CD4-positive, CD25-positive, alpha-beta regulatory T cell (primary cell): ENCODE results near the gene RNF13. TPM values are rescaled to one million over a fixed set of nuclear protein-coding genes. Genes with fewer than 3 reads are reported as not detected.

Experiments used
- ATAC-seq, 2 donors: fragments of 150-1000 bp; cut with Tn5 transposase; one replicate each; pipeline ENCODE4 v1.10.0; 2021; ENCODE audit warnings: low read depth in 2 of 2, moderate number of reproducible peaks in 2 of 2, moderate library complexity in 1 of 2
- DNase-seq, 3 donors: peaks; one replicate each; pipeline versions ENCODE4 v3.0.0 to v3.0.0-alpha.2; 2012 to 2022; ENCODE audit warnings: mixed read lengths in 1 of 3
- H3K27ac ChIP-seq: one replicate; pipeline ENCODE4 v1.7.0; 2013; ENCODE audit warnings: mild to moderate bottlenecking, low read length; ENCODE audit not compliant: insufficient read depth, poor library complexity, severe bottlenecking
- H3K27me3 ChIP-seq: one replicate; pipeline ENCODE4 v1.7.0; 2013; ENCODE audit warnings: low read length; ENCODE audit not compliant: control insufficient read depth, insufficient read depth
- H3K36me3 ChIP-seq: one replicate; pipeline ENCODE4 v1.7.0; 2013; ENCODE audit warnings: mild to moderate bottlenecking, low read length, moderate library complexity; ENCODE audit not compliant: control insufficient read depth, insufficient read depth
- H3K4me1 ChIP-seq: 2 replicates; pipeline ENCODE4 v1.7.0; 2013; ENCODE audit warnings: mild to moderate bottlenecking, low read length; ENCODE audit not compliant: insufficient read depth, control insufficient read depth, poor library complexity, severe bottlenecking
- H3K4me3 ChIP-seq: one replicate; pipeline ENCODE4 v1.7.0; 2013; ENCODE audit warnings: low read depth, mild to moderate bottlenecking, low read length, moderate library complexity
- H3K9me3 ChIP-seq, 2 experiments: 1 replicate in 1 of 2; 2 replicates in 1 of 2; pipeline ENCODE4 v1.7.0; 2013; ENCODE audit warnings: low read length in 2 of 2, mild to moderate bottlenecking in 1 of 2, moderate library complexity in 1 of 2; ENCODE audit not compliant: control insufficient read depth in 2 of 2
- H3K27ac Mint-ChIP-seq, 3 donors: one replicate each; pipeline ENCODE4 v1.8.0; 2020 to 2022; ENCODE audit warnings: mild to moderate bottlenecking in 3 of 3, mixed read lengths in 3 of 3, moderate library complexity in 2 of 3
- H3K27me3 Mint-ChIP-seq: one replicate; pipeline ENCODE4 v1.8.0; 2022; ENCODE audit warnings: mild to moderate bottlenecking, mixed read lengths
- H3K36me3 Mint-ChIP-seq: one replicate; pipeline ENCODE4 v1.8.0; 2020; ENCODE audit warnings: mixed read lengths
- H3K4me1 Mint-ChIP-seq, 4 donors: one replicate each; pipeline ENCODE4 v1.8.0; 2020 to 2022; ENCODE audit warnings: mixed read lengths in 4 of 4, mild to moderate bottlenecking in 1 of 4
- H3K4me3 Mint-ChIP-seq, 4 donors: one replicate each; pipeline ENCODE4 v1.8.0; 2020 to 2022; ENCODE audit warnings: mild to moderate bottlenecking in 4 of 4, mixed read lengths in 4 of 4, moderate library complexity in 3 of 4
- H3K9me3 Mint-ChIP-seq, 7 donors: one replicate each; pipeline ENCODE4 v1.8.0; 2020 to 2022; ENCODE audit warnings: mixed read lengths in 7 of 7, mild to moderate bottlenecking in 3 of 7, moderate library complexity in 2 of 7
- polyA plus RNA-seq, 4 donors: library from polyadenylated mRNA; unstranded; fragments of 300-500 nt; fragmentation: Illumina TruSeq; gene quantifications; one replicate each; pipeline ENCODE4 v1.2.3, GENCODE V29; 2021
- total RNA-seq: library from RNA; stranded (reverse); gene quantifications from one replicate; pipeline ENCODE4 v1.2.3, GENCODE V29; 2022

The RNF13 gene
- total and polyA plus RNA-seq, 5 donors from 2014 or later = 44.0 to 156 (median 136) TPM

DNA sequence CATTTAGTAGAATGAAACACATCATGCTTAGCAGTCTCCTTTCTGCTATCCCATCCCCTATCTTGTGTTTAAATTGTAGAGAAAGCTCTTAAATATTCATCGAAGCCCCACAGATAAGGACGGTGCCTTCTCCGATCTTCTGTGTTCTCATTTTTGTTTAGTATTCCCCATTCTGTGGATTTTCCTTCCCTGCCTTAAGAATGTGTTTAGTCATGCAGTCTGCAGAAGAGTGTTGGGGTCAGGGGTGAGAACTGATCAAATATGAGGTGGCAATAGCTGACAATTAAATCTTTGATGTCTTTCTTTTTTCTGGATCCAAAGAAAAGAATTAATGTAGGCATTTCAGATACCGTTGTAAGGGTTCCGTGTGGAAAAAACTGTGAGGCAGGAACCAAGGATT lies 11.4 kb upstream of the RNF13 start:
- H3K9me3 ChIP-seq = no peaks in the 10 kb centered on the region
- H3K9me3 Mint-ChIP-seq = peaks cover 0 to 4% (median 0%) of the 10 kb centered on the region in 7 donors
- H3K27me3 ChIP-seq = peaks cover 5% of the 10 kb centered on the region
- no peaks in the 10 kb centered on the region for H3K4me1 ChIP-seq
- no peaks in the 10 kb centered on the region for H3K36me3 Mint-ChIP-seq
- ATAC-seq (no peak), DNase-seq (no peak)
- no peak overlapping the region for H3K27ac ChIP-seq
- peaks cover 0 to 4% (median 0%) of the 10 kb centered on the region in 4 donors for H3K4me1 Mint-ChIP-seq
- no peak overlapping the region for H3K27ac Mint-ChIP-seq
- H3K27me3 Mint-ChIP-seq = peaks cover 50% of the 10 kb centered on the region
- no peak overlapping the region for H3K4me3 ChIP-seq
- H3K36me3 ChIP-seq = no peaks in the 10 kb centered on the region
- no peak overlapping the region for H3K4me3 Mint-ChIP-seq

DNA sequence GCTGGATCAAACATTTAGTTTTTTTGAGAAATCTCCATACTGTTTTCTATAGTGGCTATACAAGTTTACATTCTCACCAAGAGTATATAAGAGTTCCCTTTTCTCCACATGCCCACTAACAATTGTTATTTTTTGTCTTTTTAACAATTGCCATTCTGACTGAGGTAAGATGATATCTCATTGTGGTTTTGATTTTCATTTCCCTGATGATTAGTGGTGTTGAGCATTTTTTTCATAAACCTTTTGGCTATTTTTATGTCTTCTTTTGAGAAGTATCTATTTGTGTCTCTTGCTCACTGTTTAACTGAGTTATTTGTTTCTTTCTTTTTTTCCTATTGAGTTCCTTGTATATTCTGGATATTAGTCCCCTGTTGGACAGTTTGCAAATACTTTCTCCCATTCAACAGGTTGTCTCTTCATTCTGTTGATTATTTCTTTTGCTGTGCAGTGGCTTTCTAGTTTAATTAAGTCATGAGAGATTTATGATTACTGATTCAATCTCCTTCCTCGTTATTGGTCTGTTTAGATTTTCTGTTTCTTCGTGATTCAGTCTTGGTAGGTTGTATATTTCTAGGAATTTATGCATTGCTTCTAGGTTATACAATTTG lies 6.7 kb upstream of the RNF13 start:
- Histone ChIP-seq H3K27ac (no peak overlapping the region), H3K9me3 (no peaks in the 10 kb centered on the region), H3K27me3 (peaks cover 11% of the 10 kb centered on the region), H3K36me3 (no peaks in the 10 kb centered on the region), H3K4me1 (no peaks in the 10 kb centered on the region), H3K4me3 (no peak overlapping the region)
- ATAC-seq (no peak), DNase-seq (no peak)
- Mint-ChIP-seq H3K4me3 (no peak overlapping the region), H3K27ac (no peak overlapping the region), H3K4me1 (peaks cover 0 to 5% (median 3%) of the 10 kb centered on the region in 4 donors), H3K27me3 (peaks cover 41% of the 10 kb centered on the region), H3K9me3 (peaks cover 0 to 2% (median 0%) of the 10 kb centered on the region in 7 donors), H3K36me3 (no peaks in the 10 kb centered on the region)

GRCh38 chr3:149808209-149808829 lies 4.7 kb upstream of the RNF13 start:
- Histone ChIP-seq H3K9me3 (no peaks in the 10 kb centered on the region), H3K27me3 (peaks cover 11% of the 10 kb centered on the region), H3K4me3 (no peak overlapping the region), H3K36me3 (no peaks in the 10 kb centered on the region), H3K27ac (no peak overlapping the region), H3K4me1 (peaks cover 7% of the 10 kb centered on the region)
- Mint-ChIP-seq H3K27ac (peak overlapping the region in 1 of 3 donors; percentile 21), H3K4me3 (no peak overlapping the region), H3K36me3 (no peaks in the 10 kb centered on the region), H3K4me1 (peaks cover 6 to 12% (median 10%) of the 10 kb centered on the region in 4 donors), H3K27me3 (peaks cover 31% of the 10 kb centered on the region), H3K9me3 (peaks cover 0 to 2% (median 0%) of the 10 kb centered on the region in 7 donors)
- ATAC-seq (no peak), DNase-seq (peak; percentile 35 to 62 (median 36))

GRCh38 chr3:149809699-149810098 lies 3.3 kb upstream of the RNF13 start:
- ATAC-seq (no peak), DNase-seq (no peak)
- H3K36me3 Mint-ChIP-seq = no peaks in the 10 kb centered on the region
- no peak overlapping the region for H3K4me3 Mint-ChIP-seq
- H3K9me3 Mint-ChIP-seq = peaks cover 0 to 2% (median 0%) of the 10 kb centered on the region in 7 donors
- H3K36me3 ChIP-seq = no peaks in the 10 kb centered on the region
- H3K27me3 ChIP-seq = peaks cover 11% of the 10 kb centered on the region
- no peak overlapping the region for H3K27ac ChIP-seq
- H3K4me1 Mint-ChIP-seq = peaks cover 16 to 23% (median 20%) of the 10 kb centered on the region in 4 donors
- H3K27me3 Mint-ChIP-seq = peaks cover 31% of the 10 kb centered on the region
- H3K27ac Mint-ChIP-seq = no peak overlapping the region
- H3K9me3 ChIP-seq = no peaks in the 10 kb centered on the region
- no peak overlapping the region for H3K4me3 ChIP-seq
- peaks cover 21% of the 10 kb centered on the region for H3K4me1 ChIP-seq

GRCh38 chr3:149810846-149811245 lies 2.2 kb upstream of the RNF13 start:
- H3K9me3 ChIP-seq = no peaks in the 10 kb centered on the region
- no peak overlapping the region for H3K27ac Mint-ChIP-seq
- peaks cover 9% of the 10 kb centered on the region for H3K27me3 ChIP-seq
- H3K4me3 Mint-ChIP-seq = peak overlapping the region in 2 of 4 donors; percentile 21 to 53
- H3K4me1 ChIP-seq = peaks cover 27% of the 10 kb centered on the region
- H3K36me3 ChIP-seq = no peaks in the 10 kb centered on the region
- H3K36me3 Mint-ChIP-seq = no peaks in the 10 kb centered on the region
- H3K27ac ChIP-seq = no peak overlapping the region
- H3K27me3 Mint-ChIP-seq = peaks cover 23% of the 10 kb centered on the region
- H3K9me3 Mint-ChIP-seq = no peaks in the 10 kb centered on the region
- peaks cover 27 to 34% (median 30%) of the 10 kb centered on the region in 4 donors for H3K4me1 Mint-ChIP-seq
- ATAC-seq = no peak
- no peak for DNase-seq
- H3K4me3 ChIP-seq = no peak overlapping the region

GRCh38 chr3:149812165-149812605 lies 830 bp upstream of the RNF13 start:
- no peaks in the 10 kb centered on the region for H3K36me3 ChIP-seq
- peaks cover 13% of the 10 kb centered on the region for H3K27me3 Mint-ChIP-seq
- peak overlapping the region; percentile 97 to 99 (median 99) for H3K27ac Mint-ChIP-seq
- H3K9me3 Mint-ChIP-seq = no peaks in the 10 kb centered on the region
- H3K4me1 ChIP-seq = peaks cover 34% of the 10 kb centered on the region
- no peaks in the 10 kb centered on the region for H3K36me3 Mint-ChIP-seq
- ATAC-seq = no peak
- no peaks in the 10 kb centered on the region for H3K9me3 ChIP-seq
- peak overlapping the region; percentile 93 for H3K27ac ChIP-seq
- peaks cover 37 to 45% (median 42%) of the 10 kb centered on the region in 4 donors for H3K4me1 Mint-ChIP-seq
- H3K4me3 ChIP-seq = peak overlapping the region; percentile 96
- peaks cover 9% of the 10 kb centered on the region for H3K27me3 ChIP-seq
- peak overlapping the region; percentile 96 to 100 (median 99) for H3K4me3 Mint-ChIP-seq
- peak in 1 of 3 donors; percentile 9 for DNase-seq

DNA sequence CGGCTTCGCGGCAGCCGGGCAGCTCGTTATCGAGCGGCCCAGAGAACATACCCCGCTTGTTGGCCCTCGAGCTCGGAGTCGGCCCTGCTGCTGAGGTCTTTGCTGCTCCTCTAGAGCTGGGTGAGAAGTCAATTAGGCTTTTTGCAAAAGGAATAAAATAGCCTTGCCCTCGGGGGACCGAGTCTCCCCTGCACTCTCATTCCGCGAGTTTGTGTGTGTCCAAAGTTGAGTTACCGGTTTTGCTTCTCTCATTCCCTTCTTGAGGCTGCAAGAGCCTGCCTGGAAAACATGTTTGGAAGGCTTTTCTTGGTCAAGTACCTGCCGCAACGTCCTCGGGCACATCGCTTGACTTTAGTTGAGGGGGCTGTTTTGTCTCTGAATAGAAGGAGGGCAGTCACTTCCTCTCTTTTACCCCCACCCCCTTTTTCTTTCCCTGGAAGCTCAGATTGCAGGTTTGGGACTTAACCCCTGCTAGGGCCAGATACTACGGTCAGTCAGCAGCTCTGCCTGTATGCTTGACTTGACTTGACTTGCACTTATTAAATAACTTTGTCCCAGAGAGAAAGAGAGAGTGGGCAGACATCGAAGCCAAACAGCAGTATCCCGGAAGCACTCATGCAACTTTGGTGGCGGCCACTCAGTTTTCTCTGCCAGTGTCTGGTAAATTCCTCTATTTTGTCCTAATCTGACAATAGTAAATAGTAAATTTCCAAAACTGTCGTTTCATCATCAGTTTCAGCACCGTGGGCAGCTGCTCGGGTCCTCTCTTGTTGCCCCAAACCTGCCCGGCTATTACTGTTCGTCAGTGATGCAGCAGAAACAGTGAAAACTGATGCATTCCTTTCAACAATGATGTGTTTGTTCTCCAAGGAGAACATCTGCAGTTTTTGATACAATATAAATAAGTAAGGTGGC lies 609 bp downstream of the RNF13 start:
- Mint-ChIP-seq H3K4me3 (peak overlapping the region; percentile 96 to 100 (median 99)), H3K9me3 (no peaks in the 10 kb centered on the region), H3K36me3 (peaks cover 3% of the 10 kb centered on the region), H3K27me3 (peaks cover 8% of the 10 kb centered on the region), H3K27ac (peak overlapping the region; percentile 97 to 99 (median 99)), H3K4me1 (peaks cover 46 to 57% (median 52%) of the 10 kb centered on the region in 4 donors)
- Histone ChIP-seq H3K27ac (peak overlapping the region; percentile 93), H3K9me3 (no peaks in the 10 kb centered on the region), H3K4me3 (peak overlapping the region; percentile 96), H3K4me1 (peaks cover 42% of the 10 kb centered on the region), H3K27me3 (peaks cover 4% of the 10 kb centered on the region), H3K36me3 (no peaks in the 10 kb centered on the region)
- DNase-seq = peak in 2 of 3 donors; percentile 16 to 45
- peak; percentile 11 to 12 for ATAC-seq
